Fibroblast of mammary gland (primary cell): ENCODE results near the gene FAM20C.

Source experiments
- DNase-seq: peaks from one replicate; pipeline ENCODE4 v3.0.0-alpha.2; 2010; ENCODE audit warnings: low read depth
- H3K4me3 ChIP-seq: 2 replicates; pipeline ENCODE4 v1.5.1; 2011; ENCODE audit warnings: low read depth, mild to moderate bottlenecking, low read length, moderate library complexity; ENCODE audit not compliant: control insufficient read depth
- TF ChIP-seq, protein P1 (sequence below): conservative IDR thresholded peaks from 2 replicates; pipeline ENCODE4 v1.5.1; 2011; ENCODE audit warnings: low read depth, low read length, inconsistent platforms; ENCODE audit not compliant: control insufficient read depth, insufficient read depth

Gene FAM20C

DNA sequence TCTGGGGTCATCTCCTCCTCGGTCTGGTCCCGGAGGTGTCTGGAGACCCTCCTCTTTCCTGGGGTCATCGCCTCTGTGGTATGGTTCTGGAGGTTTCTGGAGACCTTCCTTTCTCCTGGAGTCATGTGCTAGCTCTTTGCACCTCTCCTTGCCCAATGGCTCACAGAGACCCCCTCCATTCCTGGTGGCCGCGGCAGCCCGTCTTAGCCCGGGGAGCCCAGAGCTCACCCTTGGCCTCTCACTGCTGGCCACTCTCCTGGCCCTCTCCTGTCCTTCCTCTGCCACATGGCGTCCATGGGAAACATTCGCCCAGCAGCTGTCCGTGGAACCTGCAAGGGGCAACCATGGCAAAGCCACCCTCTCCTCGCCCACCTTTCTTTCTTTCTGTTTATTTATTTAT, 77.3 kb downstream of the FAM20C start:
- TF ChIP-seq, protein P1, sequence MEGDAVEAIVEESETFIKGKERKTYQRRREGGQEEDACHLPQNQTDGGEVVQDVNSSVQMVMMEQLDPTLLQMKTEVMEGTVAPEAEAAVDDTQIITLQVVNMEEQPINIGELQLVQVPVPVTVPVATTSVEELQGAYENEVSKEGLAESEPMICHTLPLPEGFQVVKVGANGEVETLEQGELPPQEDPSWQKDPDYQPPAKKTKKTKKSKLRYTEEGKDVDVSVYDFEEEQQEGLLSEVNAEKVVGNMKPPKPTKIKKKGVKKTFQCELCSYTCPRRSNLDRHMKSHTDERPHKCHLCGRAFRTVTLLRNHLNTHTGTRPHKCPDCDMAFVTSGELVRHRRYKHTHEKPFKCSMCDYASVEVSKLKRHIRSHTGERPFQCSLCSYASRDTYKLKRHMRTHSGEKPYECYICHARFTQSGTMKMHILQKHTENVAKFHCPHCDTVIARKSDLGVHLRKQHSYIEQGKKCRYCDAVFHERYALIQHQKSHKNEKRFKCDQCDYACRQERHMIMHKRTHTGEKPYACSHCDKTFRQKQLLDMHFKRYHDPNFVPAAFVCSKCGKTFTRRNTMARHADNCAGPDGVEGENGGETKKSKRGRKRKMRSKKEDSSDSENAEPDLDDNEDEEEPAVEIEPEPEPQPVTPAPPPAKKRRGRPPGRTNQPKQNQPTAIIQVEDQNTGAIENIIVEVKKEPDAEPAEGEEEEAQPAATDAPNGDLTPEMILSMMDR: no peak
- no peak overlapping the region for H3K4me3 ChIP-seq

DNA sequence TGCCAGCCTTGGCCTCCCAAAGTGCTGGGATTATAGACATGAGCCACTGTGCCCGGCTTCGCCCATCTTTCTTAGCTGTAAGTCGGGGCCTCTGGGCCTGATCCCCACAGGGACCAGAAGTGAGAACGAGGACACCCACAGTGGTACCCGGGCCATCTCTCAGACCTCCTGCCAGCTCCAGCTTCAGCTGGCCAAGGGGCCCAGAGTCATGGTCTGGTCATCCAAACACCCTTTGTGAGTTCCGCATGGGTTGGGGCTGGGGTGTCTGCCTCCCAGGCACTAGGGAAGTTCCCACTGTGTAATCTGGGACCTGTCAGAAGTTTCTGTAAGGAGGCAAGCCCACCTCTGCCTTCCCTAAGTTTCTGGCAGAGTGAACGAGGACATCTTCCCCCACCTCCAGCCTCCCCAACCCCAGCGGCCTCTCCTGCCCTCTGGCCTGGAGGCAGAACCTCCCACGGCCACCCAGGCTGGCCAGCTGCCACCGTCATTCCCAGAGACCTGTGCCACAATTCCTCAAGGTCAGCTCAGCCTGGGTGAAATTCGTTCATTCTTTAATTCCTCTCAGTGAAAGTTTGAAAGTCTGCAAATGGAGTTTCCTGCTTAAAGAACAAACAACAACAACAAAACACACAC, 78.1 kb downstream of the FAM20C start:
- no peak for DNase-seq
- TF ChIP-seq, protein P1: no peak

More for the DNA sequence above, 77.3 kb downstream of the FAM20C start:
- DNase-seq: no peak

DNA sequence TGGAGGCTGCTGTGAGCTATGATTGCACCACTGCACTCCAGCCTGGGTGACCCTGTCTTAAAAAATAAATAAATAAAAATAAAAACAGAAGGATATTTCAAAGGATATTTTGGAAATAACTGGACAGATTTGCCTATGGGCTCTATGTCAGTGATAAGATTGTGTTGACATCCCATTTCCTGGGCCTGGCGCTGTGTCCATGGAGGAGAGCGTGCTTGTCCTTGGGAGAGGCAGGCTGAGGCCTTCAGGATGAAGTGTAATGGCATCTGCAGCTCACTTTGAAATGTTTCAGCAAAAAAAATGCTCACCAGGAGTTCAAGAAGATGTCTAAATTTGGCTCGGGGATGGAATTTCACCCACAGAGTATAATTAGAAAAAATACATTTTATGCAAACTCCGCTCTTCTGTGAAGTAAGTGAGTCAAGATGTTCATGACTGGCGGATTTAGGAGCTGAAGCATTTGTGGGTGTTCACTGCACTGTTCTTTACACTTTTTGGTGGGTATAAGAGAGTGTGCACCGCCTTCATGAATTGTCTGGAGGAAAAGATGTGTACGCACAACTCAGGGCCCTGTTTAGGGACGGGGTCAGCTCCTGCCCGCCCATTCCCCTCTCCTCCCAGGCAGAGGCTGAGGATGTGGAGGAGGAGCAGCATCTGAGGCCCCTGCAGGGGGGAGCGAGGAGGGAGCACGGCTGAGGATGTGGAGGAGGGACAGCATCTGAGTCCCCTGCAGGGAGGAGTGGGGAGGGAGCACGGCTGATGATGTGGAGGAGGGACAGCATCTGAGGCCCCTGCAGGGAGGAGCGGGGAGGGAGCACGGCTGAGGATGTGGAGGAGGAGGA, 79.1 kb downstream of the FAM20C start:
- no peak overlapping the region for H3K4me3 ChIP-seq
- no peak for DNase-seq
- TF ChIP-seq, protein P1: no peak

More for the DNA sequence above, 78.1 kb downstream of the FAM20C start:
- H3K4me3 ChIP-seq: no peak overlapping the region

DNA sequence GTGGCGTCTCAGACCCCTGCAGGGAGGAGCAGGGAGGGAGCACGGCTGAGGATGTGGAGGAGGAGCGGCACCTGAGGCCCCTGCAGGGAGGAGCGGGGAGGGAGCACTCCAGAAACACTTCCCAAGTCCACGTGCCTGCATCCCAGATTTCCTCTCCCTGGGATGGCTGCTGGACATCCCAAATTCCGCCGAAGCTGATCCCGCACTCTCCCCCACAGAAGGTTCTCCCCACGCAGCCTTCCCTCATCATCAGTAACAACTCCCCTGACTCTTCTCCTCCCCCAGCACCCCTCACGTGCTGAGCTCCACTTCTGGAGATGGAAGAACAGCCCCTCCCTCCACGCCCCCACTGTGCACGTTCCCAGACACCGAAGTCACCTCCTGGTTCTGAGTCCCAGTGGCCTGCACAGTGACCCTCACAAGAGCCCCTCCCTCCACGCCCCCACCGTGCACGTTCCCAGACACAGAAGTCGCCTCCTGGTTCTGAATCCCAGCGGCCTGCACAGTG, 79.8 kb downstream of the FAM20C start:
- TF ChIP-seq, protein P1: no peak
- H3K4me3 ChIP-seq: no peak overlapping the region
- DNase-seq: no peak

DNA sequence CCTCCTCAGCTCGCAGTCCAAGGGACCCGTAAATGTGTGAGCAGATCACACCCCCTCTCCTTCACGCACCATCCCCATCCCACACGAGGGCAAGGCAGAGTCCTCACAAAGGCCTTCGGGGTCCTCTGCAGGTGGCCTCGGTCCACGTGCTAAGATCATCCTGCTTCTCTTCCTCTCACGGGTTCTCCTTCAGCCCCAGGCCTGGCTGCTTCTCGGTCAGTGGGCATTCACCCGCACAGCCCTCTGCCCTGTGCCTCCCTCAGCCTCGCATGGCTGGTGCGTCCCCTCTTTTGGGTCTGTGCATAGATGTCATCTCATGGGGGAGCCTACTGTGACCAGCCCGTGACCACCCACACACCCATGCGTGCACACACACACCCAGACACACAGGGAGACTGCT, 80.3 kb downstream of the FAM20C start:
- no peak for DNase-seq
- TF ChIP-seq, protein P1: no peak
- H3K4me3 ChIP-seq: no peak overlapping the region

DNA sequence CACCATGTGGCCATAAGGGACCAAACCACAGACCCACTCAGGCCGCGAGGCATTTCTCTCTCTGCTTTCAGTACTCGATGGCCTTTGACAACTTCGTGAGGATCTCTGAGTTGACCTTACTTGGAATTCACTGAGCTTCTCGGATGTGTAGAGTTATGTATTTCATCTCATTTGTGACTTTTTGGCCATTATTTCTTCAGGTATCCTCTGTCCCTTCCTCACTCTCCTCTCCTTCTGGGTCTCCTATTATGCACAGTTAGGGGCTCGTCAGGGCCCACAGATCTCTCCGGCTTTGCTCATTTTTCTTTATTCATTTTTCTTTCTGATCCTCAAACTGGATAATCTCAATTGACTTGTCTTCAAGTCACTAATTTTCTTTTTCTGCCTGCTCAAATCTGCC, 81.0 kb downstream of the FAM20C start:
- TF ChIP-seq, protein P1: no peak
- no peak for DNase-seq
- no peak overlapping the region for H3K4me3 ChIP-seq
